Middle frontal gyrus (tissue), 1 donor: ENCODE results near the gene ACSBG1.

Experiments
- DNase-seq: peaks from one replicate; pipeline ENCODE4 v3.0.0-alpha.2; 2015; ENCODE audit warnings: low spot score; ENCODE audit errors: extremely low spot score

The ACSBG1 gene

DNA sequence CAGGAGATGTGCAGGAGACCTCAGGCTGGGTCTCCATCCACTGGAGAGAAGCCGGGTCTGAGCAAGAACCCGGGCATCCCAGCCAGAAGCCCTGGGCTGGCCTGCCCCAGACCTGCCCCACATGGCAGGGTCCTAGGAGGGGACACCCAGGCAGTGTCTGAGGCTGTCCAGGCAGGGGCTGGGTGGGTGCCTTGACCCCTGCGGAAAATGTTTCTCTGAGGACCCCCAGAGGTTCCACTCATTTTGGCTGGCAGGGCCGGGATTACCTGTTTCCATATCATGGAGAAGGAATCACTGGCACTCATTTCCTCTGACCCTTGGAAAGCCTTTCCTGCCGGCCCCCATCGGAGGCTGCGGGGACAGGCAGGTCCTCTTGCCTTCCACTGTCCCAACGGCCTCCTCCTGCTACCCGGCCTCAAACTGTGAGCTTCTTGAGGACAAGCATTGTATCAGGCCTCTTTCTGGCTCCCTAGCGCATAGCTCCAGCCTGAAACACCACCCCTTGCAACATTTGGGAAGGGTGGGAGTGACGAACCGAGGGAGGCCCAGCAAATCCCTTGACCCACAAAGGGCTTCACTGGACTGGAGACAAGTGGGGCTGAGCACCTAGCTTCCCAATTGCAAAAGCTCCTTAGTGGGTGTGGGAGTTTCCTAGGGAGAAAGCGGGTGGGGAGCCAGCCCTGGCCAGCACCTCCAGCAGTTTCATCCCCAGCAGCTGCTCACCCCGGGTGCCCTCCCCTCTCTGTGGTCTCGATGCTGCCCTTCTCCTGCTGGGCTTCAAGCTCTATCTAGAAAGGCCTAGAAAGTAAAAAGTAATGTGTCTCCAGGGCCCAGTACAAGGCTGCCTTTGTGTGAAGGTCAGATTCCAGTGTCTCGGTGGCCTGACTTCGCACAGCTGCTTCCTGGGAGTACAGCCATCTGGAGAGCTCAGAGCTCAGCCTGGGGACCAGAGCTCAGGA lies 29.7 kb downstream of the ACSBG1 start:
- no peak for DNase-seq

DNA sequence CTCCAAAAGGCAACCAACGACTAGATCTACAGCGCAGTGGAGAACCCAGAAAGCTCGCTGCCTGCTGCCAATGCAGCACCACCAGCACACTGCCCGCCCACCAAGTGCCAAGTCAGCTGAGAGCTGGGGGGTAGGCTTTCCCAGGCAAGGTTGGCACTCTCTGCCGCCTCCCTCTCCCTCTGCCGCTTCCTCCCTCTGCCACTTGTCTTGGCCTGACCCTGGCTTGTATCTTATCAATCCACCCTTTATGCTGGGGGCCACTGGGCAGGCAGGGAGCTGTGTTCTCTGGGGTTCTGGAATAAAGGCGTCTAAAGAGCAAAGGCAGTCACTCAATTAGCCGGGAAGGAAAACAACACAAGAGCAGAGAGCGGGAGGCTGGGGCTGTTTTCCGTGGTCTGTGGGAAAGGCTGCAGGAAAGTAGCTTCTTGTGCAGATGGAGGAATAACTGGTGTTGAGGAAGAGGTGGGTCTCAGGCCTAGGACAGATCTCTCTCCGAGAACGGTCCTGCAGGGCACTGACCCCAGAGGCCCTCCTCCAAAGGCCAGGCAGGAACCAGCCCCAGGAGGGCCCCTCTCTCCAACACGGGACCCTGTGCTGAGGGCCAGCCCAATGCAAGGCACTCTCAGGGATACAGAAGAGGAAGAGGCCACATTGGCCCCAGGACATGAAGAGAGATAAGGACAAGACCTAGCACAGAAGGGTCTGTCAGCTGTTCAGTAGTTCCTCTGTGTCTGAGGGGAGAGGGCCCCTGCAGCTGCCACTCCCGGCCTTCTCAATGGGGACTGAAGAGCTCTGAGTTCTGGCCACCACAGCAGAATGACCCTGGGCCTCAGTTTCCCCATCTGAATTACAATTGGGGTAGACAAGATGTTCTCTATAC lies 30.8 kb downstream of the ACSBG1 start:
- no peak for DNase-seq

DNA sequence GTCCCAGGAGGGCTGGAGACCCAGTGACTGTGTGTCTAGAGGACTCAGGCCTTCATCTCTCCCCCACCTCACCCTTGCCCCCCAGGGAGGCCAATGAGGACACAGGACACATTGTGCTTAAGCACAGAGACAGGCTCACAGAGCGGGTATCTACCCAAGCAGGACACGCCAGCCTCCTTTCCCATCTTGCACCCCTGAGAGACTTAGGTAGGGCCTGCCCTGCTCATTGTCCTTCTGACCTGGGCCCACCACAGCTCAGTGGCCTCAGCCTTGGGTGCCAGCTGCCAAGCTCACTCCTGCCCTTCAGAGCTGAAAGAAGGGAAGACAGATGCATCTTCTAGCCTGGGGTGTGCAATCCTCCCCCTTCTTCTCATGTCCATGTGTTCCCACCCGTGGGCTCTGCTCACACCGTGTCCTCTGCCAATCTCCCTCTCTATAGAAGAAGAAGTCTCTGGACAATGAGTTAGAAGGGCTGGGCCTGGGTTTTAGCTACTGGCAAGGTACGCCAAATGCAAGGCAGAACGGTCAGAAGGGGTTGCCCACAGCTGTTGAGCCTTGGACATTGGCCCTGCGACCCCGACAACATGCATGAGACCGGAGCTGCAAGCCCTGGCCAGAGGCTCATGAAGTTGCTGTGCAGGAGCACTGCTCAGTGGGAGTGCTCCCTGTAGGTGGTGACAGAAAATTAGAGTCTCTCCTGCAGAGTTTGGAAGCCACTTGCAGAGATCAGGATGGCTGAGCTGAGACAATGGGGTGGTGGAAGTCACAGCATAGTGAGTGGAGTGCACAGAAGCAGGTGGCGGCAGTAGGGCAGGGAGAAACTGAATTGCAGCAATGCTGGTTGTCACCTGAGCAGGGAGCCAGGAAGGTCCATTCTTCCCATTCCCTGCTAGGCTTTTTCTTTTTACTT lies 32.8 kb downstream of the ACSBG1 start:
- DNase-seq = no peak

DNA sequence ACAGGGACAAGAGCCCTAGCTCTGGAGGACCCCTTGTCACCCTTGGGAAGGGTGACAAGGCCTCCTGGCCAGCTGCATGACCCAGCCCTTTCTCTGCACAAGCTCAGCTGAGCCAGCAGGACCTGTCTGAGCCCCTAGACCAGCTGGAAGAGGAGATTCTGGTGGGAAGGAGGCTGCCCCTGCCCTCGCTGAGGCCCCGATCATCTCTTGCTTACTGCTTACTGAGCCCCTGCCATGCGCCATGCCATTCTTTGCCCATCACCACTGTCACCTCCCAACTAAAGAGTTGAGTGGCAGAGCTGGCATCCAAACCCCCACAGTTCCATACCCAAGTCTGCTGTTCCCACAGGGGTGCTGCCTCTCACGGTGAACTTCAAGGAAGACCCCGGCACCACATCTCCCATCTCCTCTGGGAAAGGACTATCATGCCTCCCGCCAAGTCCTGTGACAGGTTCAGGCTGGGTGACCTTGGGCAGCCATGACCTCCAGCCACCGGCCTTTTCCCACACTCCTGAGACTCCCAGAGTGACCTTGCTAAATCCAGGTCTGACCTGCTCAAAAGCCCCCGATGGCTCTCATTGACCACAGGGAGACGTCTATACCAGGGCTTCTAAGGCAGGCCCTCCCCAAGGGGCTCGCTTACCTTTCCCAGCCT lies 34.0 kb downstream of the ACSBG1 start:
- DNase-seq = no peak

DNA sequence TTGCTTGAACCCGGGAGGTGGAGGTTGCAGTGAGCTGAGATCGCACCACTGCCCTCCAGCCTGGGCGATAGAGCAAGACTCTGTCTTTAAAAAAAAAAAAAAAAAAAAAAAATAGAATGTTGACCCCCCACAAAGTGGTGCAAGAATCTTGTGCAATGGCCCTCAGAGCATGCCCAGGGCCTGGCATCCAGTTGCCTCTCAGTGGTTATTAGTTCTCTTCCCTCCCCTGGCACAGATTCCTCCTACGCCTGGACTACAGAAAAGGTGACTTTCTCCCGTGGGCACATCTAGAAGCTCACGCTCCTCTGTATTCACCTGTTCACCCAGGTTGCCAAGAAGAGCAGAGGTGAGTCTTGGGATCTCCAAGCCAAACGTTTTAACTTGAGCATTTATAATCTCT lies 36.7 kb downstream of the ACSBG1 start:
- DNase-seq = no peak

DNA sequence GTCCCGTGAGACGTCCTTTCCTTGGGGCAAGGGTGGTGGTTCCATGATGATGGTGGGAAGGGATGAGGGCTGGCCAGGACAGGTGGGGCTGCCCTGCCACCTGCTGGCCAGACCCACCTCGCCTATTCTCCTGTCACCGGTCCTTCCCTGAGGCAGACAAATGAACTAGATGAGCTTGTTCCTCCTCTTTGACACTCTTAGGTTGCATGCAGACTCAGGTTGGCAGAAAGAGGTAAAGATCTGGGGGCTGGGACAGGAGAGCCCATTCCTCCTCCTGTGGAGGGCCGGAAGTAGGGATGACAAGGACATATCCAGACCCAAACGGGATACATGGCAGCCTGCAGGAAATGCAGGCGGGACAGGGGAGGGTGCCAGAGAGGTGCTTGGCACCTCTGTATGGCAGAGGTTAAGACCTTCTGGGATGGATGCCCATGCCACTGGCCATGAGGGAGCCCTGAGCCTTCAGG lies 38.6 kb downstream of the ACSBG1 start:
- no peak for DNase-seq

DNA sequence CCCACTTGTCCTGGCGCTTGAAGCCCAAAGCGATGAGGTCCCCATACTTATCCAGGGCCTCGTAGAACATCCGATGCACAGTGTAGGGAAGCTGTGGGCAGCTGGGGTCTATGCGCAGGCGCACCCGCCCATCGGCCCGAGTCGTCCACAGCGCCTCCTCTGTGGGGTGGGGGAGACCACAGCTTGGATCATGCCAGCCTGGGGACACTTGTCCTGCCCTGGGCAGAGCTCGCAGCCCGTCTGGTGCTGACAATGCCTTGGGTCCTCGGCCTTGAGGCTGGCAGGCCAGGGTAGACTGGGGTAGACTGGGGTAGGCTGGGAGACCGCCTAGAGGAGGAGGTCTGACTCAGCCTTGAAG lies 39.8 kb downstream of the ACSBG1 start:
- no peak for DNase-seq

DNA sequence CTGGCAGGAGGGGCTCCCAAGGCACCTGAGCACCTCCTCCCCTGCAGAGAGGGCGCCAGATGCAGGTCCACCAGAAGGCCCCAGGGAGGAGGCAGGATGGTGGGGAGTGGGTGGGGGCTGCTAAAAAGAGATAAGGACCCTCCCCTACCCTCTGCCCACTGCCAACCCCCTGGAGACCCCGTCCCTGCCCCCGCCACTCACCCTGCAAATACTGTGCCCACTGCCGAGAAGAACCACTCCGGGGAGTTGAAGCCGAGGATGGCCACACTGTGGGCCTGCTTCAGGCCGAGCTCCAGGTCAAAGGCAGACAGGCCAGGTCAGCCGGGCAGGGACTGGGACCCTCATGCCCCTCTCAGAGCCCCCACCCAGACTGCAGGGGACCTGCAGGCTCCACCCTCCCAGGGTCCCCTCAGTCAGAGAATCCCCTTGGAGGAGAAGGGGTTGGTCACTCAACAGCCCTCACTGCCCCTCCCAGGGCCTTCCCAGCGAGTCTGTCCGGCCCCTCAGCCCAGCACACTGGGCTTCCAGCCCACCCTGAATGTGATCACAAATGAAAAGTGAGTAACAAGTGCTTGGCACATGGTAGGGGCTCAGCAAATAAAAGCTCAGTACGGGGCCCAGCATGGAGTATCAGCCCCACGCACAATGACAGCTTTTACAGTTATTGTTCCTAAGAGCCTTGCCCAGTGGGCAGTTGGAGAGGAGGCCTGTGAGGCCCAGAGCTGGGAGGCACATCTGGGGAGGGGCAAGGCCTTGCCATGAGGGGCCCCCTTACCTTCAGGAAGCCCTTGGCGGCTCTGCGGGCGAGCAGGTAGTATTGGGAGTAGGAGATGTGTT lies 40.4 kb downstream of the ACSBG1 start:
- DNase-seq = no peak

DNA sequence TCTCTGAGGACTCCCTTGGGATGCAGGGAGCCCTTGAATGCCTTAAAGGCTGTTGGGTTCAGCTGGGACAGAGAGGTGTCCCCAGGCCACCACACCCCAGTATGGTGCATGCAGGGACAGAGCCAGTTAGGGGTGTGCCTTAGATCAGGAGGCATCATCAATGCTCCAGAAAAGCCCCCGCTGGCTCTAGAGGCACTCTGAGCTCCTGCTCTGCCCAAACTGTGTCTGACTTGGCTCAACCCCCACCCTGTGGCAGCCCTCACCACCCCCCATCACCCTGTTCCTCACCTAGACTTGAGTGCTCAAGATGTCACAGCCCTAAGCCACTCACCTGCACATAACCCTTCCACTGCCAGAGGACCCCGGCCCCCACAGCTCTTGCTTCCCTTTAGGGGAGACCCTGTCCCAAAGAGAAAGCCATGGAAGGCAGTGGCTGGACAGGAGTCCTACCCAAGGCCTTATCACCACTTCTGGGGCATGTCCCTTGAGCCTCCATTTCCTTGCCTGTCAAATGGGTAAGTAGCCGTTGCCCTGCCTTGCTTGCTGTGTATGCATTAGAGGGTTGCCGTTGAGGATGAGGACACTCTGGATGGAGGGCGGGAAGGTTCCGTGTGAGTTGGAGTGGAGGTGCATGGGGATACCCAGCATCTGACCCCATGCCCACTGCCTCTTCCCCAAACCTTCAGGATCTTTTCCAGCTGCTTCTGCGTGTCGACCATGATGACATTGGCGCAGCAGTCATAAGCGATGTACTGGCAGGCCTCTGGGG lies 41.4 kb downstream of the ACSBG1 start:
- no peak for DNase-seq

DNA sequence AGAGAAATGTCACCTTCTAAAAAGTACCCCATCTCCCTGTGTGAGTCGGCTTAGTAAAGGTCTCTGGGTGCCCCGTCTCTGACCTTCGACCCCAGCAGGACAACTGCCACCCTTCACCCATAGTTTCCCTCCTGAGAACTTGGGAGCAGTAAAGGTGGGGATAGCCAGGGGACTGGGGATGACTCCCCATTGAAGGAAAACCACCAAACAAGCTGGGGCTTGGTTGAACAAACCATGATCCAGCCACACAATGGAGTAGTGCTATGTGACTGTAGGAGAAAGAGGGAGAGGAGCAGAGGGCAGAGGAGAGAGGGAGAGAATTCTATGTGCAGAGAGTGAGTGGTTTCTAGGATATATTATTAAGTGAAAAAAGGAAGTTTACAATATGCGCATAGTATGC lies 51.5 kb downstream of the ACSBG1 start:
- no peak for DNase-seq

DNA sequence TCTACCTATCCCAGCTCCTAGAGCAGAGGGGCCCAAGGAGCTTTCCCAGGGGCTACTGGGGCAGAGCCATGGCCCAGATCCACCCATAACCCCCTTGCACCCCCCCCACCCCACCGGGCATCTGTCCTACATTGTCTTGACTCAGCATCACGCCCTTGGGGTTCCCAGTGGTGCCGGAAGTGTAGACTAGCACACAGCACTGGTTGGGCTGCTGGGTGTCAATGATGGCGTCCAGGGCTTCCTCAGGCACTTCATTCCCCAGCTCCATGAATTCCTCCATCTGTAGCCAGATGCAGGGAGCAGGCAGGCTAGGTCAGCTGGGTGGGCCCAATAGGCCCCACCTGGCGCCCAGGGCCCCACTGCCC lies 52.0 kb downstream of the ACSBG1 start:
- no peak for DNase-seq

DNA sequence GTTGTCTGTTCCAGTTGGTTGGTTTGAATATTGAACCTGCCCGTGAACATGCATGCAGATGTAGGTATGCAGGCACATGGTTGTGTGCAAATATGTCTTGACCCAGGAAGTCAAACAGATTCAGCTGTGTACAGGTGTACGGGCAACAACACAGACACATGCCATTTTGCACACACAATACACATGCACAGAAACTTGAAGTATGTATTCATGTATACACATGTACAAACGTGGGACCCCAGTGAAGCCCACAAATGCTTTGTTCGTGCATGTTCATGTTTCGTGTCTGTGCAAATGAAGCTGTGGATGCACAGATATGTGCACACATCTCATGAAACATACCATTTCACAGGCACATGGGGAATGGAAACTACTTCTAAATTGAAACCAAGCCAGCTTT lies 54.5 kb downstream of the ACSBG1 start:
- DNase-seq = no peak

DNA sequence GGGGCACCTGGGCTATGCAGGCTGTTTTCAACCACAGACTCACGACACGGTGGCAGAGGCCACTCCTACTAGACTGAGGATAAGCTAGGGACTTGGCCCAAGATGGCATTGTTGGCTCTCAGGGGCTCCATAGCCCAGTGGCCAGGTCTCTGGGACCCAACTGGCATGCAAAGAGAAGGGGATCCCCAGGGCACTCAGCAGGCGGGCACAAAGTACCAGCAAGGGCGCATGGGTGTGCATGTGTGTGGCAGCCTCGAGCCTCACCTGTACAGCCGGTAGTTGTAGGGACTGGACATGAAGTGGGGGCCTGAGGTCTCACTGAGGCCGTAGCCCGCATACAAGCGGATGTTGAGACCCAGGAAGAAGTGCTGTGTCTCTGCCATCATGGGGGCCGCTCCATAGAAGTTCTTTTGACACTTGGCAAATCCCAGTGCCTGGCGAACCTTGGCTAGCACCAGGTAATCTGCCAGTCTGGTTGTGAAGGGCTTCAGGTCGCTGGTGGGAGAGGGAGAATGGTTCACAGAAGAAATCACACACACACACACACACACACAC lies 55.0 kb downstream of the ACSBG1 start:
- no peak for DNase-seq

DNA sequence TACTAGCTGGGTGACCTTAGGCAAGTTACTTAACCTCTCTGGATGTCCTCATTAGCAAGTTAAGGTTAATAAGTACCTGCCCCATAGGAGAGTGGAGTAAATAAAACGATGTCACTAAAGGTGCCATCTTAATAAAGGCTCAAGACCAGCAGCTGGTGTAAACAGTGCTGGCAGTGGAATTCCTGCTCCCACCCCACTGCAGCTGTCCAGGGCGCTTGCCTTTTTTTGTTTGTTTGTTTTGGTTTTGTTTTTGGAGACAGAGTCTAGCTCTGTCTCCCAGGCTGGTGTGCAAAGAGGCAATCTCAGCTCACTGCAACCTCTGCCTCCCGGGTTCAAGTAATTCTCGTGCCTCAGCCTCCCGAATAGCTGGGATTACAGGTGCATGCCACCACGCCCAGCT lies 56.3 kb downstream of the ACSBG1 start:
- DNase-seq = no peak

DNA sequence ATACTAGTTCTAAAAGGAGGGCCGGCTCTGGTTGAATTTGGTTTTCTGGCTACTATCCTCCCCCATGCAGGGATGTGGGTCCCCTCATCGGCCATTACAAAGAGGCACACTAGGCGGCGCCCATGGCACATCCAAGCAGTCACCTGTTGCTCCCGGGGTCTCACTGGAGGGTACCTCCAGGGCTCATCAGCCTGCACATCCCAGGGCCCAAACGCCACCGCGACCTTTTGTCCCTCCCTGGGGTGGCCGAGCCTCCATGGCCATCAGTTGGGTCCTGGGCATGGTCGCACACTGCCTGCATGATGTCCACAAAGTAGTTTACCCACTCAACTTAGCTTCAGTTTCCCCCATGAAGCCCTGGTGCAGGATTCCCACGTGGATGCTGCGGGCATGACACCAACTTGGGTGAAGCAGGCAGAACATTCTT lies 56.9 kb downstream of the ACSBG1 start:
- DNase-seq = no peak

DNA sequence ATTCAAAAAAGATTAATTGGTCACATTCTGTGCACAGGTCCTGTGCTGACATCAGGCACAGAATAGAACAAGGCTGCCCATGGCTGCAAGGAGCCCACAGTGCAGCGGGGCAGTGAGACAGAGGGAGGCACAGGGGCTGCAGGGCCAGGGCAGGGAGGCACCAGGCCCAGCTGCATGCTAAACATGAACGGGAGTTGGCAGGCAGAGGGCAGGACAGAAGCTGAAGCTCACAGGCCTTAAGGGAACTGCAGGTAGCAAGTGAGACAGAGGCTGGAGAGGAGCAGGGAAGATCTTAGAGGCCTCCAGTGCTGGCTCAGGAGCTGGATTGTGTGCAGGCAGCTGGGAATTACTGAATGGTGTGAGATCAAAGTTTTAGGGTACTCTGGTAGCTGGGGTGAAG lies 59.0 kb downstream of the ACSBG1 start:
- DNase-seq = no peak

DNA sequence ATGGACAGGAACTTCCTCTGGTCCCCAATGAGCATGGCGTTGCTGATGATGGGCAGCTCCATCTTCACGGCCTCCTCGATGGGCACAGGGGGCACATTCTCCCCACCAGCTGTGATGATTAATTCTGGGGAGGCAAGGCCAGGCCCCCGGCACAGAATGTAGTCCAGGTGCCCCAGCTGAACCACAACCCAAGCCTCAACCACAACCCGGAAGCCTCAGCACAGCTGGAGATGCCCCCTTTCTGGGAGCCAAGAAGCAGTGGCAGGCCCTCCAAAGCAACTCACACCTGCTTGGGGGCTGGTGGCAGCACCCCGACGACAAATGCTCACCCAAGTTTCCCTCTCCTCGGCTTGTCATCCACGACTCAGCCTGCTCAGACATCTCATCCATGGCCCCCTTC lies 60.0 kb downstream of the ACSBG1 start:
- DNase-seq = no peak

DNA sequence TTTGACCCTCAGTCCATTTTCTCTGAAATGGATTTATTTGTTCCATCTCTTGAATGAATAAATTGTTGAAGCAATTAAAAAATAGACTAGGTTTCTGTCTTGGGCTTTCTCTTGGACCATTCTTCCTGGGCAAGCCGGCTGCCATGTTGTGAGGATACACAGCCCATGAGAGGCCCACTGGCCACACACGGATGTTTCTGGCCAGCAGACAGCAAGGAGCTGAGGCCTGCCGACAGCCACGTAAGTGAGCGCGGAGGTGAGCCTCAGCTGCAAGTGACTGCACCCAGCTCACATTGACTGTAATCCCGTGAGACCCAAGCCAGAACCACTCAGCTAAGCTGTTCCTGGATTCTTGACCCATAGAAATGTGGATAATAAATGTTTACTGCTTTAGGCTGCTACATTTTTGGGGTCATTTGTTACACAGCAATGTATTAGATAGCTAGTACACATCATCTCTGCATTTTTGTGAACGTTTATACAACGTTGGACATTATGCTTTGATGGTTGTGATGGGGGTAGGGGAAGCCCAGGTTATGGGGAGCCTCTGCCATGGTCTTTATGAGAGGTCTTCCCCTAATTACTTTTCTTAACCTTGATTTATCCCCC lies 62.4 kb downstream of the ACSBG1 start:
- DNase-seq = no peak
